Erythroblast (primary cell): ENCODE results near the gene GABBR2.

Source experiments
- GATA1 ChIP-seq: IDR thresholded peaks from 2 replicates; pipeline ENCODE4 v1.6.1; 2011; ENCODE audit warnings: low read depth, mild to moderate bottlenecking, control low read depth, low read length, moderate library complexity
- POLR2A ChIP-seq: IDR thresholded peaks from 2 replicates; pipeline ENCODE4 v1.6.1; 2011; ENCODE audit warnings: mild to moderate bottlenecking, low read length

GRCh38 chr9:98726735-98727134, 18.0 kb upstream of the GABBR2 start:
- TF ChIP-seq POLR2A: no peak
- TF ChIP-seq GATA1: no peak
